Endothelial cell (in vitro differentiated cells): Measurements from ENCODE around the gene SLC16A8. TPM values are rescaled to one million over a fixed set of nuclear protein-coding genes. Genes with fewer than 3 reads are reported as not detected.

Source experiments
- DNase-seq: peaks from one replicate; pipeline ENCODE4 v3.0.0; 2021; ENCODE audit warnings: low spot score
- H3K27ac Mint-ChIP-seq: one replicate; pipeline ENCODE4 v1.8.0; 2021; ENCODE audit warnings: mixed read lengths, inconsistent platforms; ENCODE audit not compliant: unreplicated experiment
- H3K27me3 Mint-ChIP-seq: one replicate; pipeline ENCODE4 v1.8.0; 2021; ENCODE audit warnings: mild to moderate bottlenecking, moderate library complexity, mixed read lengths, inconsistent platforms; ENCODE audit not compliant: unreplicated experiment
- H3K36me3 Mint-ChIP-seq: one replicate; pipeline ENCODE4 v1.8.0; 2021; ENCODE audit warnings: mild to moderate bottlenecking, low read depth, mixed read lengths, inconsistent platforms; ENCODE audit not compliant: unreplicated experiment
- H3K4me1 Mint-ChIP-seq: one replicate; pipeline ENCODE4 v1.8.0; 2021; ENCODE audit warnings: mild to moderate bottlenecking, mixed read lengths, inconsistent platforms; ENCODE audit not compliant: unreplicated experiment
- H3K4me3 Mint-ChIP-seq: one replicate; pipeline ENCODE4 v1.8.0; 2021; ENCODE audit warnings: mild to moderate bottlenecking, mixed read lengths, inconsistent platforms; ENCODE audit not compliant: unreplicated experiment
- H3K9me3 Mint-ChIP-seq: one replicate; pipeline ENCODE4 v1.8.0; 2021; ENCODE audit warnings: mixed read lengths, inconsistent platforms; ENCODE audit not compliant: unreplicated experiment
- total RNA-seq: library from RNA; stranded (reverse); fragmentation: NEBNext Ultra II Directional; extraction: Animal tissue kit (Norgen Biotek cat#: 25700); gene quantifications from one replicate; pipeline ENCODE4 v1.2.1, GENCODE V29; 2021; ENCODE audit not compliant: unreplicated experiment
- TF ChIP-seq, protein P1 (sequence below): fragments of 200-600 bp; sonication (generic); IDR thresholded peaks from one replicate; pipeline ENCODE4 v1.5.0; 2021; ENCODE audit warnings: antibody characterized with exemption; ENCODE audit not compliant: unreplicated experiment

SLC16A8 gene
- total RNA-seq, 1 donor from 2014 or later: not detected

DNA sequence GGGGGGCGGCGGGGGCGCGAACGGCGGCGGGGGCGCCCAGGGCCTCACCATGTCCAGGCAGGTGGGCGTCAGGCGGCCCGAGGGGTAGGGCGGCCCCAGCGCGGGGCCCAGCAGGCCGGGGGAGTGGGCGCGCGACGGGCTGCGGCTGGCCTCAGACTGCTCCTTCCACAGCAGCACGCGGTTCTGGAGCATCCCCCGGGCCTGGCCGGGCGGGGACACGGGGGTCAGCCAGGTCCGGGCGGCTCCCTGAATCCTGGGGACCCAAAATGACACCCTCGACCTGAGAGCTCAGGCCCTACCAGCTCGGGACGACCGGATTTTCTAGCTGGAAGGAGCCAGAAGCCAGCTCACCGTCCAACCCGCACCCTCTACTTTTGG lies 5.5 kb upstream of the SLC16A8 start:
- Mint-ChIP-seq H3K4me3 (no peak overlapping the region), H3K4me1 (peaks cover 3% of the 10 kb centered on the region), H3K27ac (no peak overlapping the region)

DNA sequence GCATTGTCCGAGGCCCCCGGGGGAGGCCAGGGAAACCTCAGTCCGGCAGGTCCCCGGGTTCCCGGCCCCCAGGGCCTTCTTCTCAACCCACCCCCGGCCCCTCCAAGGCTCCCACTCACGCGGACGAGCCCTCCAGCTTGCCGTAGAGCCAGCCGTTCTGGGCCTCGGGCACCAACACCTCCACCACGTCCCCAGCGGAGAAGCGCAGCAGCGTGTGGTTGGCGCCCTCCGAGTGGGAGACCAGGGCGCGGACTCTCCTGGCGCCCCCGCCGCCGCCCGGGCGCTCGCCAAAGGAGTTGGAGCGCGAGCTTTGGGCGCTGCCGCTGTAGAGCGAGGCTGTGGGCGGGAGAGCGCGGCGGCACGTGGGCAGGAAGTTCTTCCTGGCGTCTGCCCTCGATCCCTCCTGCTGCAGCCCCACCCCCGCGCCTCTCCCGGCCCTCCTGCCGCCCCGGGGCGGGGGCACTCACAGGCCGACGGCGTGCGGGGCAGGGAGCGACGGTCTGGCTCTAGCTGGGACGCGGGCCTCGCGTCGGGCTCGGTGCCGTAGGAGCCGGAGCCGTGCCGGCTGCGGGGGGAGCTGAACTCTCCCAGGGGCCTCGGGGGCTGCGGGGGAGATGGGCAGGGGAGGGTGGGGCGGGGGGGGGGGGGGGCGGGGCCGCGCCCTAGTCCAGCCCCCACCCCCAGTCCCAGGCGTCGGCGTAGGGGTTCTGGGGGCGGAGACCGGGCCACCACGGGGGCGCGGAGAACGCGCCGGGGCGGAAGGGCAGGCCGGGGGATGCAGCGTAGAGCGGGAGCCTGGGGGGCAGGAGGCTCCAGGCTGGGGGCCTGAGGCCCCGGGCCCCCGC lies 4.9 kb upstream of the SLC16A8 start:
- Mint-ChIP-seq H3K4me1 (peaks cover 3% of the 10 kb centered on the region), H3K4me3 (no peak overlapping the region), H3K27ac (no peak overlapping the region), H3K36me3 (no peaks in the 10 kb centered on the region), H3K9me3 (no peaks in the 10 kb centered on the region), H3K27me3 (peaks cover 6% of the 10 kb centered on the region)
- DNase-seq: no peak
- TF ChIP-seq, protein P1, sequence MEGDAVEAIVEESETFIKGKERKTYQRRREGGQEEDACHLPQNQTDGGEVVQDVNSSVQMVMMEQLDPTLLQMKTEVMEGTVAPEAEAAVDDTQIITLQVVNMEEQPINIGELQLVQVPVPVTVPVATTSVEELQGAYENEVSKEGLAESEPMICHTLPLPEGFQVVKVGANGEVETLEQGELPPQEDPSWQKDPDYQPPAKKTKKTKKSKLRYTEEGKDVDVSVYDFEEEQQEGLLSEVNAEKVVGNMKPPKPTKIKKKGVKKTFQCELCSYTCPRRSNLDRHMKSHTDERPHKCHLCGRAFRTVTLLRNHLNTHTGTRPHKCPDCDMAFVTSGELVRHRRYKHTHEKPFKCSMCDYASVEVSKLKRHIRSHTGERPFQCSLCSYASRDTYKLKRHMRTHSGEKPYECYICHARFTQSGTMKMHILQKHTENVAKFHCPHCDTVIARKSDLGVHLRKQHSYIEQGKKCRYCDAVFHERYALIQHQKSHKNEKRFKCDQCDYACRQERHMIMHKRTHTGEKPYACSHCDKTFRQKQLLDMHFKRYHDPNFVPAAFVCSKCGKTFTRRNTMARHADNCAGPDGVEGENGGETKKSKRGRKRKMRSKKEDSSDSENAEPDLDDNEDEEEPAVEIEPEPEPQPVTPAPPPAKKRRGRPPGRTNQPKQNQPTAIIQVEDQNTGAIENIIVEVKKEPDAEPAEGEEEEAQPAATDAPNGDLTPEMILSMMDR: no peak

More for the DNA sequence above, 5.5 kb upstream of the SLC16A8 start:
- no peaks in the 10 kb centered on the region for H3K9me3 Mint-ChIP-seq
- no peak for DNase-seq
- TF ChIP-seq, protein P1: no peak
- no peaks in the 10 kb centered on the region for H3K36me3 Mint-ChIP-seq
- peaks cover 6% of the 10 kb centered on the region for H3K27me3 Mint-ChIP-seq

DNA sequence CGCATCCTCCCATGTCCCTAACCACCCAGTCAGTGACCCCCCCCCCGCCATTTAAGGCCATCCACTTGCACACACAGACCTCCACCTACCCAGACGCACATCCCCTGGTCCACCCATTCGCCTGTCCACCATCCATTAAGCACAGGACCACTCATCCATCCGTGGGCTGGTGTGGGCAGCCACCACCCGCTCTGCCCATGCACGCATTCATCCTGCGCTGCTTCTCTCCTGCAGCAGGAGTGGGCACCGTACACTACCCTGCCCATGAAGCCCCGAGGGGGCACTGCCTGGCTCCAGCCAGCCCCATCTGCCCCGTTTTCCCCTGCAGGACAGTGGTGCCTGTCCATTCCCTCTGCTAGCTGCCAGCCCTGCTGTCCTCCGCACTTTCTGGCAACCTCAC lies 3.9 kb upstream of the SLC16A8 start:
- Mint-ChIP-seq H3K4me1 (peaks cover 3% of the 10 kb centered on the region), H3K27me3 (peaks cover 6% of the 10 kb centered on the region)

DNA sequence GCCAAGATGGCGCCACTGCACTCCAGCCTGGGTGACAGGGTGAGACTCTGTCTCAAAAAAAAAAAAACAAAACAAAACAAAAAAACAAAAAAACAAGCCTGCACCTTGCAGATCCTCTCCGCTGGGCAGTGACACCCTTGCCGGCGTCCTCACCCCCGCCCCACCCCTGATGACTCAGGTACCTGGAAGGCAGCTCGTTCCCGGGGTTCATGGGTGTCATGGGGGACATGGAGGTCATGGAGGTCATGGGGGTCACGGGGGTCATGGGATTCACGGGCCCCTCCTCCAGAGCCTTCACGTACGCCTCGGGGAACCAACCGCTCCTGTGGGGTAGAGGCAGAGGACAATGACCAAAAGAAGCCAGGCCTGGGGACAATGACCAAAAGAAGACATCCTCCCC lies 3.0 kb upstream of the SLC16A8 start:
- Mint-ChIP-seq H3K27ac (no peak overlapping the region), H3K9me3 (no peaks in the 10 kb centered on the region), H3K36me3 (no peaks in the 10 kb centered on the region), H3K4me3 (no peak overlapping the region), H3K4me1 (peaks cover 3% of the 10 kb centered on the region), H3K27me3 (peaks cover 6% of the 10 kb centered on the region)
- TF ChIP-seq, protein P1: no peak
- no peak for DNase-seq

More for the DNA sequence above, 3.9 kb upstream of the SLC16A8 start:
- Mint-ChIP-seq H3K4me3 (peak overlapping the region; percentile 27), H3K27ac (peak overlapping the region; percentile 30), H3K36me3 (no peaks in the 10 kb centered on the region), H3K9me3 (no peaks in the 10 kb centered on the region)
- TF ChIP-seq, protein P1: no peak
- no peak for DNase-seq
